NCI-H2029 (cell line): Measurements from ENCODE around the gene CSDE1.
"Not testable (repeated sequence)": the region's sequence is repeated elsewhere in the genome, so short reads cannot be mapped to it uniquely, and the experiment has no call there.

Experiments
- DNase-seq: peaks from one replicate; lab custom pipeline; 2025; lab: John Stamatoyannopoulos, UW

Gene CSDE1

DNA sequence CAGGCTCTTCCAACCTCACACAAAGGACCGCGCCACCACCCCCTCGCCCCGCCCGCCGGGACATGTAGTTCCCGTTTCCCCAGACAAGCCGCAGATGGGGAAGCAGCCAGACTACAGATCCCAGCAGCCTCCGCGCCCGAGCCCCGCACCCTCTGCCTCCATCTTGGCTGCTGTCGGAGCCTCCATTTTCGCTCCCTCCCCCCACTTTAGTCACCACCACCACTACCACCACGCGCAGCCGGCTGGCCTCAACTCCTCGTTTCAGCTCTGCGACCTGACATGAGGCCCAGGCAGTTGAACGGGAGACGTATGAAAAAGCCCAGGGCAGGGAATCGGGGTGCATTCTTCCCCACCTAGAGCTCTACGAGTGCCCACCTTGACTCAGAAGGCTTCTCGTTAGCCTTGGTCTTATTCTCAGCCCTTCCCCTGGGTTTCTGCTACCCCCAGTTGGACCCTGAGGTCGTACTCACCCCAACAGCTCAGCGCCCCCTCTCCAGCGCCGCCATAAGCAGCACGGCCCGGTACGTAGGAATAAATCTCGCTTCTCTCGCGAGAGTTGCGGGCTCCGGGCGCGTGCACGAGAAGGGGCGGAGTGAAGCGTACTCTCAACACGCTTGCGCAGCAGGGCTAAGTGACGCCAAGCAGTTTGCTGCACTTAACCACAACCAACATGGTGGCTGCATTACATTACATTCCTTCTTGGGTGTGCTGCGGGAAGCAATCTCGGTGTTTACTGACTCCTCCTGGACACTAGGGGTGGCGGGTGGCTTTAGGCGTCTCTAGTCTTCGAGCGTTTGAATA is at the start of gene CSDE1:
Gene CSDE1 (minus strand): TSS at position 530 of the 801 bp plus-strand sequence. CDS start 18,094 bp downstream, outside the sequence.
- DNase-seq = peak; percentile 95

DNA sequence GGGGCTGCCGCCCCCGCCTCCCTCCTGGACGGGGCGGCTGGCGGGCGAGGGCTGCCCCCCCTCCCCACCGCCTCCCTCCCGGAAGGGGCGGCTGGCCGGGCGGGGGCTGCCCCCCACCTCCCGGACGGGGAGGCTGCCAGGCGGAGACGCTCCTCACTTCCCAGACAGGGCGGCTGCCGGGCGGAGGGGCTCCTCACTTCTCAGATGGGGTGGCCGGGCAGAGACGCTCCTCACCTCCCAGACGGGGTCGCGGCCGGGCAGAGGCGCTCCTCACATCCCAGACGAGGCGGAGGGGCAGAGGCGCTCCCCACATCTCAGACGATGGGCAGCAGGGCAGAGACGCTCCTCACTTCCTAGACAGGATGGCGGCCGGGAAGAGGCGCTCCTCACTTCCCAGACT is 46.7 kb upstream of the CSDE1 start:
- not testable (repeated sequence) for DNase-seq

DNA sequence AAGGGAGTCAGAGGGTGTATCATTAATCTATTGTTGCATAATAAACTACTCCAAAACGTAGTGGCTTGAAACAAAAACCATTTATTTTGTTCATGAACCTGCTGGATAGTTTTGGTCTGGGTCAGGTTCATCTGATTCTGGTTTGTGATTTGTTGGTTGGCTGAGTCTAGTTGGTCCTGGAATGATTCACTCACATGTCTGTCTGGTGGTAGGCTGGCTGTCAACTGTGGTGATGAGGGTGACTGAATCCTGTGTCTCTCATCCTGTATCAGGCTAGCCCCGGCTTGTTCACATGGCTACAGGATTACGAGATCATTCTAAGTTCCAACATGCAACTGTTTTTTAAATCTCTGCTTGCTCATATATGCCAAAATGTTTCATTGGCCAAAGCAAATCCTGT is 45.2 kb upstream of the CSDE1 start:
- DNase-seq = no peak

DNA sequence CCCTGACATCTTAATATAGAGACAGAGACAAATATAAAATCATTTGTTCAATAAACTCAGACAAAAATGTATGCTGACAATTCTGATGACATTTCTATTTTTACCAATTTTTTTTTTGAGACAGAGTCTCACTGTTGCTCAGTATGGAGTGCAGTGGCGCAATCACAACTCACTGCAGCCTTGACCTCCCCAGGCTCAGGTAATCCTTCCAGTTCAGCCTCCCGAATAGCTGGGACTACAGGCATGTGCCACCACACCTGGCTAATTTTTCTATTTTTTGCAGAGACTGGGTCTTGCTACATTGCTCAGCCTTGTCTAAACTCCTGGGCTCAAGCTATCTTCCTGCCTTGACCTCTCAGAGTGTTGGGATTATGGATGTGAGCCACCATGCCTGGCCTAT is 36.3 kb upstream of the CSDE1 start:
- no peak for DNase-seq

DNA sequence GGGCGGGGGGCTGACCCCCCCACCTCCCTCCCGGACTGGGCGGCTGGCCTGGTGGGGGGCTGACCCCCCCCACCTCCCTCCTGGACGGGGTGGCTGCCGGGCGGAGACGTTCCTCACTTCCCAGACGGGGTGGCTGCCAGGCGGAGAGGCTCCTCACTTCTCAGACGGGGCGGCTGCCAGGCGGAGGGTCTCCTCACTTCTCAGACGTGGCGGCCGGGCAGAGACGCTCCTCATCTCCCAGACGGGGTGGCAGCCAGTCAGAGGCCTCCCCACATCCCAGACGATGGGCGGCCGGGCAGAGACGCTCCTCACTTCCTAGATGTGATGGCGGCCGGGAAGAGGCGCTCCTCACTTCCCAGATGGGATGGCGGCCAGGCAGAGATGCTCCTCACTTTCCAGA is 32.8 kb upstream of the CSDE1 start:
- not testable (repeated sequence) for DNase-seq

DNA sequence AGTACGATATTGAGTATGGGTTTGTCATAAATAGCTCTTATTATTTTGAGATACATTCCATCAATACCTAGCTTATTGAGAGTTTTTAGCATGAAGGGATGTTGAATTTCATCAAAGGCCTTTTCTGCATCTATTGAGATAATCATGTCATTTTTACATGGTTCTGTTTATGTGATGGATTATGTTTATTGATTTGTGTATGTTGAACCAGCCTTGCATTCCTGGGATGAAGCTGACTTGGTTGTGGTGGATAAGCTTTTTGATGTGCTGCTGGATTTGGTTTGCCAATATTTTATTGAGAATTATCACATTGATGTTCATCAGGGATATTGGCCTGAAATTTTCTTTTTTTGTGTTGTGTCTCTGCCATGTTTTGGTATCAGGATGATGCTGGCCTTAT is 28.7 kb upstream of the CSDE1 start:
- DNase-seq = not testable (repeated sequence)

DNA sequence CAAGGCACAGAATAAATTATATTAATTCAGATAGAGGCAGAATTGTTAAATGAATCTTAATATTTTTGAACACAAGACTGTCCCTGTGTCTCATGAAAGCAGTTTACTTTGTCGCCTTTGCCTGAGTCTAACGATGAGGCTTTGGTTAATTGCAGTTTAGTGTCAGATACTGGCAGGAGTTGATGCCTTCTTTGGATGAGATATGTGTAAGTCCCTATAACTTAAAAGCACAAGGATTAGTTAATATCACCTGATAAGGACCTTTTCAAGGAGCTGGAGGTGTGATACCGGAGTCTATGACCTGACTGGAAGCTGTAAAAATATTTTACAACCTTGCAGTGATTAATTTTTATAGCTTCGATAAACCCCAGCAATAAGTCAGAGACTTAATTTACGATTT is 24.7 kb upstream of the CSDE1 start:
- no peak for DNase-seq

DNA sequence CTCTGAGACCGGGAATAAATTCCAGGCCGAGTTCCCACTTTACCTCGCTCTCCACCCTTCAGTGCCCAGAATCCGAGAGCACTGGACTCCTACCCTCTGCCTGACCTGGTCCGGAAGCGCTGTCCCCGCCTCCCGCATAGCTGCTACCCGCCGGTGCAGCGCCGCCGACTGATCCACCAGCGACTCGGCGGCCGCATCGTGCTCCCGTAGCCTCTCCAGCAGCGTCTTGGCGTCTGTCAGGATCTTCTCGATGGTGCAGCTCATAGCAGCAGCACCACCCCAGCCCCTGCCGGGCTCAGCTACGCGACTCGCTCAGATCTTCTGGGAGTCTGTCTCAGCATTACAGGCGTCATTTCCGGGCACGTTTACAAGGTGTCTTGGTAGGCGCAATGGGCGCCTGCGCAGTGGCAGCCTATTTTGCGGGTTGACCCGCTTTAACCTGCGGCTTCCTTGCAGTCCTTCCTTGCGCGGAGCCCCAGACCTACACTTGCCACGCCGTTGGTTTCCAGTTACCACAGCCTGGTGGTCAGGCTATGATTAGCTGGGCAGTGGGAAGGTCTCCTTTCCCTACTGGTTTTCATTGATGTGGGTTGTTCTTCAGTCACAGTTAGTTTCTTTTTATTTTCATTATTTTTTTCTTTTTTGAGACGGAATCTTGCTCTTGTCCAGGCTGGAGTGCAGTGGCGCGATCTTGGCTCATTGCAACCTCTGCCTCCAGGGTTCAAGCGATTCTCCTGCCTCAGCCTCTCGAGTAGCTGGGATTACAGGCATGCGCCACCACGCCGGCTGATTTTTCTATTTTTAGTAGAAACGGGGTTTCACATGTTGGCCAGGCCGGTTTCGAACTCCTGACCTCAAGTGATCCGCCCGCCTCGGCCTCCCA is 22.8 kb upstream of the CSDE1 start, which contains the start of gene SIKE1:
Gene SIKE1 (minus strand): TSS at position 342 of the 883 bp plus-strand sequence. CDS start 78 bp downstream, at position 264.
- DNase-seq = peak; percentile 87

DNA sequence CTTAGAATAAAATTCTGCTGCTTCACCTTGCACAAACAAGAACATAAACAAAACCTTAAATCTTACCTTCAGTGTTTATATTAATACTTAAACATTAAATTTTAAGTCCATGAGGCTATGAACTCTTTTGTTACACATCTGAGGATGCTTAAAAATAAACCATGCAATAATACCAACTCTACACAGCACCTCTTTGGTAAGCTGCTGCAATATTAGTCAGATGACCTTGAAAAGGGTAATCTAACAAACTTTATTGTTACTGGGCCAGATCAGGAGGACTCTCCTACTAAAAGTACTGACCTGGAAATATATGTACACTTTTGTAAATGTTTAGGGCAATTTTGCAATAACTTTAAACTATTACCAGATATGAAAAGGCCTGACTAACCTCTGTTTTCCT is 21.9 kb upstream of the CSDE1 start:
- DNase-seq = no peak

DNA sequence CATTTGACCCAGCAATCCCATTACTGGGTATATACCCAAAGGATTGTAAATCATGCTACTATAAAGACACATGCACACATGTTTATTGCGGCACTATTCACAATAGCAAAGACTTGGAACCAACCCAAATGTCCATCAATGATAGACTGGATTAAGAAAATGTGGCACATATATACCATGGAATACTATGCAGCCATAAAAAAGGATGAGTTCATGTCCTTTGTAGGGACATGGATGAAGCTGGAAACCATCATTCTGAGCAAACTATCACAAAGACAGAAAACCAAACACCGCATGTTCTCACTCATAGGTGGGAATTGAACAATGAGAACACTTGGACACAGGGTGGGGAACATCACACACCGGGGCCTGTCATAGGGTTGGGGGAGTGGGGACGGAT is 18.9 kb upstream of the CSDE1 start:
- DNase-seq = not testable (repeated sequence)

DNA sequence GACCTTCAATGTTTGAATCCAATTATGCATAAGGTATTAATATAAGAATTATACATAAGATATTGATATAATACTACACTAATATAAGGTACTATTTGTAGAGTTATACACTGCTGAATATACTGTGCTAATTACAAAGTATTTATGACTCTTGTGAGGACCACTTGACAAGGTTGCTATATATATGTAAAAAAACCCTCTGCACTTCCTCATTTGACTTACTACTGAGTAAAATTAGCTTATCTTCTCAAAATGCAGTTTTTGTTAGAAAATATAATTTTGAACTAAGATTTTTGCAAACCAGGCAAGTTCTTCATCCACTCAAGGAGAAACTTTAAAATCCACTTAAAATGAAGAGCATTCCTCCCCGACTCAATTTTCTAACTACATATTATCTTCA is 14.2 kb upstream of the CSDE1 start:
- DNase-seq = no peak

DNA sequence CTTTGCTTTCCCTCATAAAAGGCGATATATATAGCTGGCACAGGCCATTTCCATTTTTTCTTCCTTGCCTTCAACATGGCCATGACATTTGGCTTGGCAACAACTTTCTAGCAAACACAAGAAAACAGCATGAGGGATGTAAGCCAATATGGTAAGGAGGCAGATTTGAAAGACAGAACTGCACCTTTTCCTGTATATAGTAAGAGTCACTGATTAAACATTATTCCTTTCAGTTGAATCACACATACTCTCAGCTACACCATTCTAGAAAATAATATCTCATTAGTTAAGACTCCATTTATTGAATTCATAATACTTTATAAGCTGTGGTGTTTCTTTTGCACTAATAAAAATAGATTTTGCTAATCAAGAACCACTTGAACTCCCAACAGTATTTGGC is 13.2 kb upstream of the CSDE1 start:
- no peak for DNase-seq

DNA sequence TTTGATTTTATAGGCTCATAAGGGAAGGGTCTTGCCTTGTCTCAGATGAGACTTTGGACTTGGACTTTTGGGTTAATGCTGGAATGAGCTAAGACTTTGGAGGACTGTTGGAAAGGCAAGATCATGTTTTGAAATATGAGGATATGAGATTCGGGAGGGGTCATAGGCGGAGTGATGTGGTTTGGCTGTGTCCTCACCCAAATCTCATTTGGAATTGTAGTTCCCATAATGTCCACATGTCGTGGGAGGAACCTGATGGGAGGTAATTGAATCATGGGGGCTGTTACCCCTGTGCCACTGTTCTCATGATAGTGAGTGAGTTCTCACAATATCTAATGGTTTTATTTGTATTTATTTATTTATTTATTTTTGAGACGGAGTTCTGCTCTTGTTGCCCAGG is 6.9 kb upstream of the CSDE1 start:
- no peak for DNase-seq

DNA sequence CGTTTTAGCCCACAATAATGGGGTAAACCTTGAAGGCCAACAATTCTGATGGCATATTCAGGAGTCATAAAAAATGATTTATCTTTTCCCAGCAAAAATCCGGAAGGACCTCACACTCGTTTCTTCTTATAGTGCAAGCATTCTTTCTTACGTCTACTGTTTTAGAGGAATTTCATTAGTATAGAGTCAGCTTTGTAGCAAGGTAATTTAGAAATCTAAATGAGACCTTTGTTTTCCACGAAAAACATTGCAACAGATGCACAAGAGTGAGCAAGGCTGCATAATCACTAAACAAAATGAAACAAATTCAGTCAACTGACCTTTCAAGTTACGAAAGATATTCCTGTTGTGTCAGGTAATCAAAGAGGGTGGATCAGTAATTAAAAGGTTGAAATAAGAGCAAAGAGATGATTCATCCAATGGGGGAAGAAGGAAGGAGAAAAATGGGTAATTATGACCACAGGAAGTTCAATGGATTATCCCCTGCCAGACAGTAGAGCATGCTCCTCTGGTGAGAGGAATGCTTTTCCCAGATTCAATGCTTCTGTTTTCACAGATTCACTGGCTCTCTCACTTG is 560 bp upstream of the CSDE1 start:
- no peak for DNase-seq

DNA sequence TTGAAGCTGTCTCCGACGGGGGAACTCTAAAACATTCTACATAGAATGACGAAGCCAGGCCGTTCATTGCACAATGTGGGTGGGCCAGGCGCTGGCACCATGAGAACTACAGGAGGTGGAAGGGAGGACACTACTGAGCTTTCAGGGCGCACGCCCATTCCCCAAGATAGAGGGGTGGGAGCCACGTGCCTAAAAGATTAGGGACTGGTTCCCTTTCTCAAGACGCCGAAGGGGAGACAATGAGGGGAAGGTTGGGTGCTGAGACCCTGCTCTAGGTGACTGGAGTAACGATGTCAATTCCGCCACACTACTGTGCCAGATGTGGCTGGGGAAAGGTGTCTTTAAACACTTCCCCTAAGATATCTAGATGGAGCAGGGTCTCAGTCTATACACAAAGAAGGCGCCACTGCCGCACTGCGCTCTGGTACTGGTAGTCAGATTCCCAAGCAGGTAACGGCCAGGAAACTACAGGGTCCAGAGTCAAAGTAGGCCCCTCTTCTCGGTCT is 782 bp downstream of the CSDE1 start:
- no peak for DNase-seq

DNA sequence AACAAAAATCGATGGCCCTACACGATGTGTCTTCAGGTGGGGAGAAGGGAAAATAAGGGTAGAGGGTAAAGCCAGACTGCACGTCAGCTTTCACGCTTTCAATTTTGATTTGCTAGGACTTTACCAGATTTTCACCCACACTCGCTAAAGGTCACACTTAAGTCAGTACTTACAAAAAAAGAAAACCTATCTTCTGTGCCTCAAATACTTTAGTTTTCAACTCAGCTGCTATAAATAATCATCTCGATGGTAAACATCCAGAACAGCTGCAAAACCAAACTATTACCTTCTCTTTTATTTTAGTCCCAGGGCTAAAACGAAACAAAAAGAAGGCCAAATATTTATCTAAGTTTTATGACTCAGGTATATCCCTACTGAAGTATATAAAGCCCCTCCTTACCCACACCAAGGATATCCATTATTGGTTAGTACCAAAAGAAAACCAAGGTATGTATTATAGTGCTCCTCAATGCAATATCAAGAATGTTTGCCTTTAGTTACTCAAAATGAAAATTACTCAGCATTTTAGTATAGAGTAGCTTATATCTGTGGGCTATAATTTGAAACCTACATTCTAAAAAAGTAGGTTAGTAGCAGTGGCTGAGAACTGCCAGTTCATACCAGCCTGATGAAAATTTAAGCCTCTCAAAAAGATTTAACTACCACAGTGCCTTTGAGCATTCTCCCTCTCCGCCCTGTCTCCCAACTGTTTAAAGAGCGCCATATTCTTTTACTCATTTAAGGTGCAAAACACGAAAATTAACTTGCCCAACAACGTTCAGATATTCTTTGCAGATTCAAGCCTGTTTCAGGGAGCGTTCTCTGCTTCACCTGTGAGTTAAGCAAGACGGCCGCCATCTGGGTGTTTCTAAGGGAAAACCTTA is 1.5 kb downstream of the CSDE1 start:
- no peak for DNase-seq

DNA sequence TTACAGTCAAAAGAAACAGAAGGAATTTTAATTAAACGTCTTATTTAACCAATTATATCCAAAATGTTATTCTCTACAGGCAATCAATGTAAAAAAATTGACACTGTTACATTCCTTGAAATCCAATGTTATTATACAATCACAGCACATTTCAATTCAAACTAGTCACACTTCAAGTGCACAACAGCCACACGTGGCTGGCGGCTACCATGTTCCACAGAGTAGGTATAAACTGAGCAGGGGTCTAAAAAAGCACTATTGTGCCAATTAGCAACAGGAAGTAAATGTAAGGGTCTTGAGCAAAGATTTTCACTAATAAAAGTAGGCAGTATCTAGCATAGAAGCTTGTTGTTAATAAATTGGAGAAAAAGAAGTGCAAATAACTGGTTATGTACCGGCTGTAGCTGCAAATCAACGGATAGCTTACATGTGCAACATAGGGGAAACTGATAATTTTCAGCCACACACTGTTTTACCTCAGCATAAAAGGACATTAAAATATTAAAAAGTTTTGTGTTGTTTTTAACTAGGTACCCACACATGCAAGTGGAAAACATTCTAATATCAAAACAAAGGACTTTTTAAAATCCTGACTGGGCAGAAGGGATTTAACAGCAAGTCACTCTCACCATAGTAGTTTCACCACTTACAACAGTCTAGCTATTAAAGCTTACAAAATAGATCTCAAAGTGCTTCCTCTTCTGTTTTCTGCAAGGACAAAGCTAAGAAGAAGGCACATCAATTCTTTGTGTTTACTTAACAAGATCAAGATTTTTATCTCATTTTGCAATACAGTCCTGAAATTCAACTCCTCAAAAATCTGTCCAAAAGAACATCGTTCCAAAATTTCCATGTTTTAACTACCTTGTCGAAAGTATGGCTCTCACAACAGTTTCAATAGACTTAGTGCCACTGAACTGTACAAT is 2.5 kb downstream of the CSDE1 start:
- no peak for DNase-seq

DNA sequence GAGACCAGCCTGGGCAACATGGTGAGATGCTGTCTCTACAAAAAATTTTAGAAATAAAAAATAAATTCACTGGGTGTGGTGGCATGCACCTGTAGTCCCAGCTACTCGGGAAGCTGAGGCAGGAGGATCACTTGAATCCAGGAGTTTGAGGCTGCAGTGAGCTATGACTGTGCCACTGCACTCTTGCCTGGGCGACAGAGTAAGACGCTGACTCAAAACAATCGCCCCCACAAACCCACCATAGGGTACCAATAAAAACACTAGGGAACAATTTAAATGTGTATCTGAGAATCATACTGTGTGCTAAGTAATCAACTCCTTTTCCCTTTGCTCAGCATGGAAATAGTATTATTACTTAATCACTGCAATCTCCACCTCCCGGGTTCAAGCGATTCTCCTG is 4.1 kb downstream of the CSDE1 start:
- not testable (repeated sequence) for DNase-seq

DNA sequence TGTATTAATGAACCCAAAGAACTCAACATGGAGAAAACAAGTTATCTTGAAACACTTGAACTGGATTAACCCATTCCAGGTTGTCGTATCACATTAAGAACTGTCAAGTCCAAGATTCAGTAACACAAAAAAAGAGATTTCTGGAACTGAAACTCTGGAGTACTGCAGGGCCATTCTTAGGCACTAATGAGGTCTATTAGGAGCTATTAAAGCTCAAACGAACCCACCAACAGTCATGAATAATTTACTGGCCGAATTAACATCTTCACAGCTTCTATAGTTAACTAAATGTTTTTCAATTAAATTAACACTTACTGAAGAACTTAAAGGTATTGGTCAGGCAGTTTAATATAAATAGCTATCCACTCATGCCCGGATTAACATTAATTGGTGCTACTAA is 4.6 kb downstream of the CSDE1 start:
- no peak for DNase-seq

DNA sequence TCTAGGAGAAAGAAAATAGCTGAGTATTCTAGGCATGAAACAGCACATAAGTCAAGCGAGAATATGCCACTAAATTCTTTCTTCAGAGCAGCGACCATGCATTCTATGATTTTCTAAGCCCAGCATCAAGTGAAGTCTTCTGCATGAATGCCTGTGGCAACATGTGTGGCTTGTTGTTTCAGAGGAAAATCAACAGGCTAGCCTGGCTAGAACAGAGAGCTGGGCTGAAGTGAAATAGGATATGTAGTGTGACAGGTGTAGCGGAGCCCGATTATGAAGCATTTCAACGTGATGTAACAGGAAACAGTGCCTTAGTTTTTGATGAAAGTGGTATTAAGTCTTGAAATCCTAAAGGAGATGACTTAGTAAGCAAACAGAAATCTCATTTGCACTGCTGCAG is 7.0 kb downstream of the CSDE1 start:
- DNase-seq = peak; percentile 55
